Neural progenitor cell (in vitro differentiated cells): ENCODE measurements around the gene PAM.

Source experiments
- EZH2 ChIP-seq: fragments of 200-600 bp; sonication (generic); IDR thresholded peaks from 2 replicates; pipeline ENCODE4 v1.6.1; 2017; ENCODE audit warnings: antibody characterized with exemption, mild to moderate bottlenecking, moderate library complexity
- EZH2phosphoT487 ChIP-seq: fragments of 200-600 bp; sonication (generic); IDR thresholded peaks from 2 replicates; pipeline ENCODE4 v1.6.1; 2017; ENCODE audit warnings: antibody characterized with exemption
- TF ChIP-seq, protein P1 (sequence below): fragments of 200-600 bp; sonication (generic); IDR thresholded peaks from 2 replicates; pipeline ENCODE4 v1.5.1; 2017; ENCODE audit warnings: antibody characterized with exemption, mild to moderate bottlenecking

DNA sequence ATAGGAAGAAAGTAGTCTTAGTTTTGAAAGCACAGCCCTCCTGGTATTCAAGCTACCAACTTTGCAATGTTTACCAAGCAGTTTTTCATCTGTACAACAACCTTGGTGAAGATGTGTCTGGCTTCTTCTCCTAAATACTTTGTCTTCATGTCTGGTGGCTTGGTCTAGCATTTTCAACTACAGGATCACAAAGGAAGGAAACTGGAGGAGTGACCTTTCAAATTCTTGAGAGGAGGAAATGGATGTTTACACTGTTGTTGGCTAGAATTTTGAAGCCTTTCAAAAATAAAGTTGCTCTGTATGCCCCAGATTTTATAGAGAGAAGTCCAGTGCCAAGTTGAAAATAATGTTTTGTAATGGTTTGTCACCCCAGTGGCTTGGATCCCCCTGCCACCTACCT is 16.3 kb downstream of the PAM start:
- TF ChIP-seq, protein P1, sequence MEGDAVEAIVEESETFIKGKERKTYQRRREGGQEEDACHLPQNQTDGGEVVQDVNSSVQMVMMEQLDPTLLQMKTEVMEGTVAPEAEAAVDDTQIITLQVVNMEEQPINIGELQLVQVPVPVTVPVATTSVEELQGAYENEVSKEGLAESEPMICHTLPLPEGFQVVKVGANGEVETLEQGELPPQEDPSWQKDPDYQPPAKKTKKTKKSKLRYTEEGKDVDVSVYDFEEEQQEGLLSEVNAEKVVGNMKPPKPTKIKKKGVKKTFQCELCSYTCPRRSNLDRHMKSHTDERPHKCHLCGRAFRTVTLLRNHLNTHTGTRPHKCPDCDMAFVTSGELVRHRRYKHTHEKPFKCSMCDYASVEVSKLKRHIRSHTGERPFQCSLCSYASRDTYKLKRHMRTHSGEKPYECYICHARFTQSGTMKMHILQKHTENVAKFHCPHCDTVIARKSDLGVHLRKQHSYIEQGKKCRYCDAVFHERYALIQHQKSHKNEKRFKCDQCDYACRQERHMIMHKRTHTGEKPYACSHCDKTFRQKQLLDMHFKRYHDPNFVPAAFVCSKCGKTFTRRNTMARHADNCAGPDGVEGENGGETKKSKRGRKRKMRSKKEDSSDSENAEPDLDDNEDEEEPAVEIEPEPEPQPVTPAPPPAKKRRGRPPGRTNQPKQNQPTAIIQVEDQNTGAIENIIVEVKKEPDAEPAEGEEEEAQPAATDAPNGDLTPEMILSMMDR, result no peak
- TF ChIP-seq EZH2phosphoT487 (no peak), EZH2 (no peak)
